ENCODE measurements around the gene PASK.

DNA sequence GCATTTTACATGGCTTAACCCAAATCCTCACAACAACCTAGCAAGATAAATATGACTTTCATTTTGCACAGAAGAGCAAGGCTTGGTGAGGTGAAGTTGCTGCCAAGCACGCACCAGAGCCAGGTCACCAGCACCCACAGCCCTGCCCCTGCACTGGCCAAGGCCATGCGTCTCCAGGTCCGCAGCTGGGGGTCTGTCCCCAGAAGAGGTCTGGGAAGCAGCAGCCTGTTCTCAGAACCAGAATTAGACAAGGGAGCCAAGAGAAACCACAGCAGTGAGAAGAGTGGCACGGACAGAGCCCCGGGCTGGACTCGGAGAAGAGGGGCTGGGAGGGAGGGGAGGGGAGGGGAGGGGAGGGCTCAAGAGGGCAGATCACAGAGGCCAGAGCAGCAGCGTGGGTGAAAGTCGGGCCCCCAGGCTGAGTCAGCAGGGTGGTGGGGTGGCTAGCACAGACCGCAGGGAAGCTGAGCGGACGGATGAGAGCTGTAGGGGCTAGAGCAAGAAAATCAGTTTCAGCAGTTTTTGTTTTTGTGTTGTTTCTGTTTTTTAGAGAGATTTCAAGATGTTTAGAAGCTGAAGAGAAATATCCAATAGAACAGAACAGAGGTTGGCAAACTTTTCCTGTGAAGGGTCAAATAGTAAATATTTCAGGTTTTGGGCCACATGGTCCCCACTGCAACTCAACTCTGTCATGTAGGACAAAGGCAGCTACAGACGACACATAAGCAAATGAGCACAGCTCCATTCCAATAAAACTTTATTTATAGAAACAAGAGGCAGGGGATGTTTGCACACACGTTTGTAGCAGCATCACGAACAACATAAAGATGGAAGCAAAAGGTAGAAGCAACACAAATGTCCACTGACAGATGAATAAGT lies 39.8 kb downstream of the PASK start:
- TF ChIP-seq L3MBTL2 (conservative IDR thresholded peaks at IDR 0.05) (no peak), NFRKB (IDR thresholded peaks at IDR 0.05) (no peak), SP1 (IDR thresholded peaks at IDR 0.05) (no peak), TARDBP (IDR thresholded peaks at IDR 0.05) (no peak), HDGF (IDR thresholded peaks at IDR 0.05; ENCODE audit: borderline replicate concordance) (no peak), CTBP1 (IDR thresholded peaks at IDR 0.05; ENCODE audit: borderline replicate concordance) (no peak)

All from HEK293T (cell line).